ENCODE data around the gene REEP1.

DNA sequence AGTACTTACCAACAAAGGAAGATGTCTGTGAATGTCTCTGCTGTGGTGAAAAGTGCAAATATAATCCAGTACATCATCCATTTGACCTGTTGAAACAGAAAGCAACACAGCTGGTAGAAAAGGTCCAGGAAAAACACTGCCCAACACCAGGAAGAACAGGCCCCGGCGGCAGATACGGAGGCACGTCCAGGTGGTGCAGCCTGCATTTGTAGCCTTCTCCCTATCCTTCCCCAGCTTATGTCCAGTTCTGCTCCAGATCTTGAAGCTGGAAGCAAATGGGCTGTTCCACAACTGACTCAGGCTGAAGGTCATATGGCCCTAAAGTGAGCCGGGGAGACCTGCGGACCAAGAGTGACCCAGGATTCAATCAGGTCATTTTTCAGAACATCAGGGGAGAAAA is 73.5 kb downstream of the REEP1 start:
- TF ChIP-seq, protein P1, sequence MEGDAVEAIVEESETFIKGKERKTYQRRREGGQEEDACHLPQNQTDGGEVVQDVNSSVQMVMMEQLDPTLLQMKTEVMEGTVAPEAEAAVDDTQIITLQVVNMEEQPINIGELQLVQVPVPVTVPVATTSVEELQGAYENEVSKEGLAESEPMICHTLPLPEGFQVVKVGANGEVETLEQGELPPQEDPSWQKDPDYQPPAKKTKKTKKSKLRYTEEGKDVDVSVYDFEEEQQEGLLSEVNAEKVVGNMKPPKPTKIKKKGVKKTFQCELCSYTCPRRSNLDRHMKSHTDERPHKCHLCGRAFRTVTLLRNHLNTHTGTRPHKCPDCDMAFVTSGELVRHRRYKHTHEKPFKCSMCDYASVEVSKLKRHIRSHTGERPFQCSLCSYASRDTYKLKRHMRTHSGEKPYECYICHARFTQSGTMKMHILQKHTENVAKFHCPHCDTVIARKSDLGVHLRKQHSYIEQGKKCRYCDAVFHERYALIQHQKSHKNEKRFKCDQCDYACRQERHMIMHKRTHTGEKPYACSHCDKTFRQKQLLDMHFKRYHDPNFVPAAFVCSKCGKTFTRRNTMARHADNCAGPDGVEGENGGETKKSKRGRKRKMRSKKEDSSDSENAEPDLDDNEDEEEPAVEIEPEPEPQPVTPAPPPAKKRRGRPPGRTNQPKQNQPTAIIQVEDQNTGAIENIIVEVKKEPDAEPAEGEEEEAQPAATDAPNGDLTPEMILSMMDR (IDR thresholded peaks at IDR 0.05): no peak
- TF ChIP-seq POLR2A (IDR thresholded peaks at IDR 0.05): no peak

Data from Peyer's patch (tissue), 4 donors.